WI38 (cell line): Measurements from ENCODE around the gene TUFT1.

ENCODE experiments used
- H3K4me3 ChIP-seq: 2 replicates; pipeline ENCODE4 v1.5.1; 2011; ENCODE audit warnings: low read depth, mild to moderate bottlenecking, control low read depth, low read length
- CTCF ChIP-seq: IDR thresholded peaks from 2 replicates; pipeline ENCODE4 v1.5.1; 2012; ENCODE audit warnings: low read depth, mild to moderate bottlenecking, control low read depth, low read length

Gene TUFT1

GRCh38 chr1:151626740-151627334 is 86.7 kb downstream of the TUFT1 start:
- no peak for TF ChIP-seq CTCF
- H3K4me3 ChIP-seq = no peak overlapping the region

DNA sequence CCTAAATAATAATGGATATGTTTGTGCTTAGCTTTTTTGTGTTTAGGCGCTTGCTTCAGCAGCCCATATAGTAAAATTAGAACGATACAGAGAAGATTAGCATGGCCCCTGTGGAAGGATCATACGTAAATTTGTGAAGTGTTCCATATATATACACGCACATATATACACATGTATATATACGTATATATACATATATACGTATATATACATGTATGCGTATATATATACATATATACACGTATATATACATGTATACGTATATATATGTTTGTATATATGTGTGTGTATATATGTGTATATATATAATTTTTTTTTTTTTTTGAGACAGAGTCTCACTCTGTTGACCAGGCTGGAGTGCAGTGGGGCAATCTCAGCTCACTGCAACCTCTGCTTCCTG is 89.2 kb downstream of the TUFT1 start:
- no peak for TF ChIP-seq CTCF
- no peak overlapping the region for H3K4me3 ChIP-seq
